ENCODE data around the gene SSH2.

DNA sequence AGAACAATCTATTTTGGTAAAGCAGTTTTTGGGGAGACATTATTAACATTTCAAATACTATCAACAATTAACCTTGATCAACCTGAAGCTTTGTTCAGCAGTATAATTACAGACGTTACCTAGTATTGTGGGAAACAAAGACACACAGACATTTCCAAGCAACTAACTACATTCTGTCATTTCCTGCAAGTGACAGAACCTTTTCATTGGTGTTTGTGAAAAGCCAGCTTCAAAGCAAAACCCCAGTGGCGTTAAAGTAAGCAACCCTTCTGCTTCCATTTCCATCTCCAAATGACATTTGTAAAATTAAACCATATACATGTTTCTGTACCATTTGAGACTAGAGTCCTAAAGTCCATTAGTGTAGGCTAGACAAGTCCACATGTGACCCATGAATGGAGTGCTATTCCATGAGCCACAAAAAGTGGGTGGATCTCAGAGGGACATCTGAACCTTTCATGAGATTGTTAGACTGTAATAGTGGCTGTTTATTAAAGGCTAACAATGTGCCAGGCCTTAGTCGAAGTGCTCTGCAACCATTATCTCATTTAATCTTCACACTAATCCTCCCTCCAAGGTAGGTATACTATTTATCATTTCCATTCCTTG is 101.2 kb downstream of the SSH2 start:
- no peak for TF ChIP-seq EHMT2 (IDR thresholded peaks at IDR 0.05)
- no peak for TF ChIP-seq FOXM1 (IDR thresholded peaks at IDR 0.05; ENCODE audit: low read depth)
- no peak for TF ChIP-seq FOXM1 (CRISPR knock-in tag; IDR thresholded peaks at IDR 0.05; ENCODE audit: low read depth)
- TF ChIP-seq, protein P1, sequence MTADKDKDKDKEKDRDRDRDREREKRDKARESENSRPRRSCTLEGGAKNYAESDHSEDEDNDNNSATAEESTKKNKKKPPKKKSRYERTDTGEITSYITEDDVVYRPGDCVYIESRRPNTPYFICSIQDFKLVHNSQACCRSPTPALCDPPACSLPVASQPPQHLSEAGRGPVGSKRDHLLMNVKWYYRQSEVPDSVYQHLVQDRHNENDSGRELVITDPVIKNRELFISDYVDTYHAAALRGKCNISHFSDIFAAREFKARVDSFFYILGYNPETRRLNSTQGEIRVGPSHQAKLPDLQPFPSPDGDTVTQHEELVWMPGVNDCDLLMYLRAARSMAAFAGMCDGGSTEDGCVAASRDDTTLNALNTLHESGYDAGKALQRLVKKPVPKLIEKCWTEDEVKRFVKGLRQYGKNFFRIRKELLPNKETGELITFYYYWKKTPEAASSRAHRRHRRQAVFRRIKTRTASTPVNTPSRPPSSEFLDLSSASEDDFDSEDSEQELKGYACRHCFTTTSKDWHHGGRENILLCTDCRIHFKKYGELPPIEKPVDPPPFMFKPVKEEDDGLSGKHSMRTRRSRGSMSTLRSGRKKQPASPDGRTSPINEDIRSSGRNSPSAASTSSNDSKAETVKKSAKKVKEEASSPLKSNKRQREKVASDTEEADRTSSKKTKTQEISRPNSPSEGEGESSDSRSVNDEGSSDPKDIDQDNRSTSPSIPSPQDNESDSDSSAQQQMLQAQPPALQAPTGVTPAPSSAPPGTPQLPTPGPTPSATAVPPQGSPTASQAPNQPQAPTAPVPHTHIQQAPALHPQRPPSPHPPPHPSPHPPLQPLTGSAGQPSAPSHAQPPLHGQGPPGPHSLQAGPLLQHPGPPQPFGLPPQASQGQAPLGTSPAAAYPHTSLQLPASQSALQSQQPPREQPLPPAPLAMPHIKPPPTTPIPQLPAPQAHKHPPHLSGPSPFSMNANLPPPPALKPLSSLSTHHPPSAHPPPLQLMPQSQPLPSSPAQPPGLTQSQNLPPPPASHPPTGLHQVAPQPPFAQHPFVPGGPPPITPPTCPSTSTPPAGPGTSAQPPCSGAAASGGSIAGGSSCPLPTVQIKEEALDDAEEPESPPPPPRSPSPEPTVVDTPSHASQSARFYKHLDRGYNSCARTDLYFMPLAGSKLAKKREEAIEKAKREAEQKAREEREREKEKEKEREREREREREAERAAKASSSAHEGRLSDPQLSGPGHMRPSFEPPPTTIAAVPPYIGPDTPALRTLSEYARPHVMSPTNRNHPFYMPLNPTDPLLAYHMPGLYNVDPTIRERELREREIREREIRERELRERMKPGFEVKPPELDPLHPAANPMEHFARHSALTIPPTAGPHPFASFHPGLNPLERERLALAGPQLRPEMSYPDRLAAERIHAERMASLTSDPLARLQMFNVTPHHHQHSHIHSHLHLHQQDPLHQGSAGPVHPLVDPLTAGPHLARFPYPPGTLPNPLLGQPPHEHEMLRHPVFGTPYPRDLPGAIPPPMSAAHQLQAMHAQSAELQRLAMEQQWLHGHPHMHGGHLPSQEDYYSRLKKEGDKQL (CRISPR knock-in tag; IDR thresholded peaks at IDR 0.05; ENCODE audit: borderline replicate concordance), result no peak
- TF ChIP-seq ETS2 (tag; IDR thresholded peaks at IDR 0.05; ENCODE audit: borderline replicate concordance, poor library complexity, severe bottlenecking), result no peak
- no peak for TF ChIP-seq RCOR1 (IDR thresholded peaks at IDR 0.05; ENCODE audit: borderline replicate concordance in 1 of 2, low read depth in 2 of 2, low read length in 2 of 2)
- TF ChIP-seq, protein P2, sequence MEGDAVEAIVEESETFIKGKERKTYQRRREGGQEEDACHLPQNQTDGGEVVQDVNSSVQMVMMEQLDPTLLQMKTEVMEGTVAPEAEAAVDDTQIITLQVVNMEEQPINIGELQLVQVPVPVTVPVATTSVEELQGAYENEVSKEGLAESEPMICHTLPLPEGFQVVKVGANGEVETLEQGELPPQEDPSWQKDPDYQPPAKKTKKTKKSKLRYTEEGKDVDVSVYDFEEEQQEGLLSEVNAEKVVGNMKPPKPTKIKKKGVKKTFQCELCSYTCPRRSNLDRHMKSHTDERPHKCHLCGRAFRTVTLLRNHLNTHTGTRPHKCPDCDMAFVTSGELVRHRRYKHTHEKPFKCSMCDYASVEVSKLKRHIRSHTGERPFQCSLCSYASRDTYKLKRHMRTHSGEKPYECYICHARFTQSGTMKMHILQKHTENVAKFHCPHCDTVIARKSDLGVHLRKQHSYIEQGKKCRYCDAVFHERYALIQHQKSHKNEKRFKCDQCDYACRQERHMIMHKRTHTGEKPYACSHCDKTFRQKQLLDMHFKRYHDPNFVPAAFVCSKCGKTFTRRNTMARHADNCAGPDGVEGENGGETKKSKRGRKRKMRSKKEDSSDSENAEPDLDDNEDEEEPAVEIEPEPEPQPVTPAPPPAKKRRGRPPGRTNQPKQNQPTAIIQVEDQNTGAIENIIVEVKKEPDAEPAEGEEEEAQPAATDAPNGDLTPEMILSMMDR (IDR thresholded peaks at IDR 0.05 in 2 of 3, conservative IDR thresholded peaks at IDR 0.05 in 1 of 3; ENCODE audit: insufficient read depth in 2 of 3, low read depth in 1 of 3, low read length in 3 of 3), result no peak
- no peak for TF ChIP-seq NRF1 (conservative IDR thresholded peaks at IDR 0.05 in 1 of 2, IDR thresholded peaks at IDR 0.05 in 1 of 2)
